ENCODE measurements around the gene SULT4A1.
"Not testable (repeated sequence)": the region's sequence is repeated elsewhere in the genome, so short reads cannot be mapped to it uniquely, and the experiment has no call there.

The SULT4A1 gene

GRCh38 chr22:43885786-43886185 lies 23.5 kb upstream of the SULT4A1 start:
- no peak for DNase-seq

GRCh38 chr22:43885319-43885671 lies 23.0 kb upstream of the SULT4A1 start:
- no peak for DNase-seq

- DNase-seq: no peak
Observed at GRCh38 chr22:43884600-43885318, 22.4 kb upstream of the SULT4A1 start.

GRCh38 chr22:43883719-43884415 lies 21.6 kb upstream of the SULT4A1 start:
- no peak for DNase-seq

- DNase-seq: no peak
Observed at GRCh38 chr22:43883012-43883661, 20.8 kb upstream of the SULT4A1 start.

- no peak for DNase-seq
Observed at GRCh38 chr22:43882122-43882767, 19.9 kb upstream of the SULT4A1 start.

- no peak for DNase-seq
Observed at GRCh38 chr22:43881091-43882061, 19.1 kb upstream of the SULT4A1 start.

- no peak for DNase-seq
Observed at GRCh38 chr22:43880541-43880991, 18.3 kb upstream of the SULT4A1 start.

- no peak for DNase-seq
Observed at GRCh38 chr22:43879901-43880540, 17.7 kb upstream of the SULT4A1 start.

- no peak for DNase-seq
Observed at GRCh38 chr22:43878831-43879550, 16.7 kb upstream of the SULT4A1 start.

GRCh38 chr22:43878079-43878795 lies 15.9 kb upstream of the SULT4A1 start:
- DNase-seq: no peak

- DNase-seq: no peak
Observed at GRCh38 chr22:43876866-43877509, 14.7 kb upstream of the SULT4A1 start.

GRCh38 chr22:43869799-43870198 lies 7.5 kb upstream of the SULT4A1 start:
- no peak for DNase-seq

- not testable (repeated sequence) for DNase-seq
Observed at GRCh38 chr22:43869001-43869400, 6.7 kb upstream of the SULT4A1 start.

- no peak for DNase-seq
Observed at GRCh38 chr22:43867839-43868635, 5.7 kb upstream of the SULT4A1 start.

- no peak for DNase-seq
Observed at GRCh38 chr22:43862882-43863202, 529 bp upstream of the SULT4A1 start.

- DNase-seq: no peak
Observed at GRCh38 chr22:43861529-43861928, 784 bp downstream of the SULT4A1 start.

- no peak for DNase-seq
Observed at GRCh38 chr22:43860831-43861230, 1.5 kb downstream of the SULT4A1 start.

- DNase-seq: no peak
Observed at GRCh38 chr22:43860126-43860525, 2.2 kb downstream of the SULT4A1 start.
